Motor neuron (in vitro differentiated cells): ENCODE data around the gene MBD1. TPM values are rescaled to one million over a fixed set of nuclear protein-coding genes. Genes with fewer than 3 reads are reported as not detected.

ENCODE experiments used
- ATAC-seq, 8 experiments: fragments of 200-7000 bp; cut with Tn5 transposase; replicated peaks in 6 of 8; 2 replicates each; pipeline ENCODE4 v1.8.0; 2021; ENCODE audit warnings: mild to moderate bottlenecking in 8 of 8, moderate library complexity in 8 of 8
- H3K27ac ChIP-seq, 2 donors: fragments of 250-450 bp; sonication (Bioruptor Pico); 2 replicates each; pipeline ENCODE4 v1.9.0; 2021; ENCODE audit warnings: antibody characterized with exemption in 2 of 2, mild to moderate bottlenecking in 2 of 2, moderate library complexity in 1 of 2
- H3K4me1 ChIP-seq, 2 donors: fragments of 250-450 bp; sonication (Bioruptor Pico); replicated peaks in 1 of 2; 2 replicates each; pipeline ENCODE4 v1.6.1; 2021; ENCODE audit warnings: antibody characterized with exemption in 2 of 2, mild to moderate bottlenecking in 2 of 2, moderate library complexity in 1 of 2
- H3K4me3 ChIP-seq, 5 donors: fragments of 250-450 bp; sonication (Bioruptor Pico); 2 replicates each; pipeline ENCODE4 v1.9.0; 2021; ENCODE audit warnings: antibody characterized with exemption in 5 of 5, mild to moderate bottlenecking in 5 of 5, moderate library complexity in 4 of 5
- WGBS, 10 experiments: fragments of 450-650 bp; shearing (Covaris generic); methylation state at CpG; one replicate each; pipeline ENCODE4 v1.0.0; 2022; 5-methylcytosine and 5-hydroxymethylcytosine counted together
- in situ Hi-C, 9 experiments: fragments of 400-800 bp; cut with MboI; loops; one replicate each; pipeline ENCODE4 v1.15.0; 2021; ENCODE audit warnings: low sequenced_read_pairs in 9 of 9, low pct_unique_long_range_greater_than_20kb in 2 of 9; ENCODE audit not compliant: unreplicated experiment in 9 of 9
- total RNA-seq, 8 experiments: library from RNA; unstranded; fragments of 300-600 nt; gene quantifications; 2 replicates each; pipeline versions ENCODE4 v1.2.3 to v1.2.4, GENCODE V29; 2022

MBD1 gene
- total RNA-seq, 8 experiments from 2014 or later: 43.0 to 63.3 (median 54.7) TPM

- in situ Hi-C loops: loop anchor here in 1 of 9 experiments (25.0 kb wide), 1 partner anchor 158 kb away; no protein-coding TSS in a partner anchor
- peaks cover 15 to 17% of the 10 kb centered on the region in 2 donors for H3K4me1 ChIP-seq
- no peak for ATAC-seq
- H3K4me3 ChIP-seq: peak overlapping the region in 1 of 5 donors; percentile 81
- H3K27ac ChIP-seq: no peak overlapping the region
- 22 to 100% (median 83%) methylated on average over 1 to 7 of the region's 7 CpGs; no CpG with 5 or more reads in 2 of the 10 experiments for WGBS, 10 experiments
Measured at GRCh38 chr18:50279752-50280151, 1.6 kb downstream of the MBD1 start.

DNA sequence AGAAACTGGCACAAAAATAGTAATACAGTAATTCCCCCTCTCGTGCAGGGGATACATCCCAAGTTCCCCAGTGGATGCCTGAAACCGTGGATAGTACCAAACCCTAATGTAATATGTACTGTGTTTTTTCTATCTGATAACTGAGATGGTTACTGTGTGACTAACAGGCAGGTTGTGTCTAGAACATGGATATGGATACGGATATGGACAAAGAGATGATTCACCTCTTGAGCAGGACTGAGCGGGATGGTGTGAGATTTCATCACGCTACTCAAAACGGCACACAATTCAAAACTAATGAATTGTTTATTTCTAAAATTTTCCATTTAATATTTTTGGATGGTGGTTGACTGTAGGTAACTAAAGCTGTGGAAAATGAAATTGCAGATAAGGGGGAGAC lies 3.4 kb downstream of the MBD1 start:
- Histone ChIP-seq H3K4me3 (no peak overlapping the region), H3K27ac (no peak overlapping the region), H3K4me1 (peaks cover 15 to 17% of the 10 kb centered on the region in 2 donors)
- in situ Hi-C loops: loop anchor here in 1 of 9 experiments (25.0 kb wide), 1 partner anchor 159 kb away; no protein-coding TSS in a partner anchor
- peak in 2 of 8 experiments; percentile 14 to 28 for ATAC-seq
- WGBS, 10 experiments: 3 to 100% (median 88%) methylated on average over 1 to 6 of the region's 6 CpGs; no CpG with 5 or more reads in 2 of the 10 experiments

DNA sequence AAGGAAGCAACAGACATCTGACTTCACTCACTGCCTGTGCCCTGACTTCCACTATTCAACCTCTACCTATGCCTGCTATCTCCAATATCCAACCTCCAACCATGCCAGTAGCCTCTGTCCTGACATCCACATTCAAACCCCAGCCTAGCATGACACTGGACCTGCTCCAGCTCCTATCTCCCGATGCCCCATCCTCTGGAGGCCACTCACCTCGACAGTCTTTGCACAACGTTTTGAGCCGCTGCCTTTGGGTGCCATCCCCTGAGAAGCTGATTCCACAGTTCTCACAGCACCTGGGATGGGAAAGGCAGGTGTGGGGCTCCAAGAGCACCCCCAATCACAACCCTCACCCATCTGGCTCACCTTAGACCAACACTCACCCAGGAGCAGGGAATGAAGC lies 4.9 kb downstream of the MBD1 start:
- in situ Hi-C loops: loop anchor here in 1 of 9 experiments (25.0 kb wide), 1 partner anchor 161 kb away; no protein-coding TSS in a partner anchor
- 67 to 100% (median 88%) methylated on average over 1 to 4 of the region's 4 CpGs; no CpG with 5 or more reads in 4 of the 10 experiments for WGBS, 10 experiments
- H3K27ac ChIP-seq: no peak overlapping the region
- no peak overlapping the region for H3K4me3 ChIP-seq
- no peak for ATAC-seq
- peaks cover 12 to 13% of the 10 kb centered on the region in 2 donors for H3K4me1 ChIP-seq

DNA sequence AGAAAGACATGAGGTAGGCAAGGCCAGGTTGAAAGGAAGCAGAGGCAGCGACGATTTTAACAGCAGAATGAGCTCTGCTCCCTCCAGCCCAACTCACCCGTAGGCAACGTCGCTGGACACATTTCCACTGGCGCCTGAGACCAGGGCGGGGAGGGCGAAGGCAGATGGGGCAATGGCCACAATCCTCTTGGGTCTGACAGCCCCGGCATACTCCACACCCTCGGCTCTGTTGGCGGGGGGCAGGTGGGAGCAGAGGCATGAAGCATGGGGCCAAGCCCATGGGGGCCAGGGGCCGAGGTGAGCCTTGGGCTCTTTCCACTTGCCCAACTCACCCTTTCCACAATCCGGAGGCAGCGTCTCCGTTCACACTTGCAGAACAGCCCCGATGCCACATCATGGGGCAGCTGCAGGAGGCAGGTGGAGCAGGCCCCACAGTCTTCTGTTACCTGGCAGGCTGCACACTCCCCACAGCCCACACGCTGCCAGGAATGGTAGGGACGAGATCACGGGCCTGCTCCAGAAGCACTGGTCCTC lies 5.8 kb downstream of the MBD1 start:
- in situ Hi-C loops: loop anchor here in 1 of 9 experiments (25.0 kb wide), 1 partner anchor 162 kb away; no protein-coding TSS in a partner anchor
- Histone ChIP-seq H3K4me3 (no peak overlapping the region), H3K4me1 (peaks cover 11 to 13% of the 10 kb centered on the region in 2 donors), H3K27ac (no peak overlapping the region)
- ATAC-seq: peak in 3 of 8 experiments; percentile 8 to 19 (median 16)
- 93 to 100% (median 100%) methylated on average over 1 to 3 of the region's 19 CpGs; no CpG with 5 or more reads in 5 of the 10 experiments for WGBS, 10 experiments

- peak in 1 of 8 experiments; percentile 24 for ATAC-seq
- peaks cover 5 to 7% of the 10 kb centered on the region in 2 donors for H3K4me1 ChIP-seq
- no peak overlapping the region for H3K27ac ChIP-seq
- in situ Hi-C loops: loop anchor here in 1 of 9 experiments (25.0 kb wide), 1 partner anchor 162 kb away; no protein-coding TSS in a partner anchor
- no peak overlapping the region for H3K4me3 ChIP-seq
- WGBS, 10 experiments: 90 to 100% methylated on average over 1 to 2 of the region's 10 CpGs; no CpG with 5 or more reads in 8 of the 10 experiments
Measured at GRCh38 chr18:50274941-50275340, 6.4 kb downstream of the MBD1 start.

DNA sequence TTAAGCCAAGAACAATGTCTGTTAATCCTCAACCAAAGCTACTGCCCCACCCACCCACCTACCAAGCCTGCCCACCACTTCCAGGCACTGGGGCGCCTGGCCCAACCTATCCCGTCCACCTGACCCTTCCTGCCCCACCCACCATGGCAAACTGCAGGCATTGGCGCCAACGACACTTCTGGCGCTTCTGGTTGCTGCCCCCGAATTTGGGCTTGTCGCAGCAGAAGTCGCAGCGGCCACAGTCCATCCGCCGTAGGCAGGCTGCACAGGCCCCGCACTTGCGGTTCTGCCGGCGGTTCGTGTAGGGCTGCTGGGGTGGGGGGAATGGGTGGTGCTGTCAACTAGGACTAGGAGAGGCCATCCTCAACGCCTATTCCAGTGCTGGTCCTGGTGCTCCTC lies 7.3 kb downstream of the MBD1 start:
- Histone ChIP-seq H3K4me3 (no peak overlapping the region), H3K4me1 (peaks cover 0 to 3% of the 10 kb centered on the region in 2 donors), H3K27ac (no peak overlapping the region)
- in situ Hi-C loops: no loop called here
- no peak for ATAC-seq
- WGBS, 10 experiments: 97 to 100% methylated on average over 1 to 7 of the region's 17 CpGs; no CpG with 5 or more reads in 8 of the 10 experiments

DNA sequence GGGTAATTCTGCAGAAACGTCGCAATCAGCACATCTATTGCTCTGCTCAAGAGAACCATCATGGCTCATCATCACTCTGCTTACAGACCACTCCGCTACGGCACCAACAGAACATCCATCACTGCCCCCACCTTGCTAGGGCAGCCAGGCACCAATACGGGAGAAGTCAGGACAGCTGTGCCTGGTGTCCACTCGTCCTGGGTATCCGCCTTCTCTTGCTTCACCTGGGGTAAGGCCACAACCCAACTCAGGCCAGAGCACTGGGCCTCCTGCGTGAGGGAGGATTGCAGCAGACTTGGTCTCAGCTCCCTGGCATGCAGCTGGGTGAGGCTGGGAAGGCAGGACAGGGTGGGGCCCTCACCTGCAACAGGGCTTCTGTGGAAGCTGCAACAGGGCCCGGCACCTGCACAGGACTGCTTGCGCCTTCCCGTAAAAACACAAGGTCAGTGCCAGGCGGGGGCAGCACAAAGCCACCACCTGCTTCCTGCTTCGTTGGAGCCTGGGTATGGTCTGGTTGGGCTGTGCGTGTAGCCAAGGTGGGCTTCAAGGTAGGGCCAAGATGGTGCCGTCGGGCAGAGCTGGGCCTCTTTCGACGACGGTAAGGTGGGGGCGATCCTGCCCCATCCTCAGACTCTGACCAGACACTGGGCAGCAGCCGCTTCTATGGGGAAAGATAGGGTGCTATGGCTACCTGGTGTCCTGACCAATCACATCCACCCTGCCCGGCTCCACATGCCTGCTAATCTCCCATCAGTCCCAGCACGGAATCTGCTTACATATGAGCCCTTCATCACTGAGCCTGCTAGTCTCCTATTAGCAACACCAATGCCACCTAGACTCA lies 7.9 kb downstream of the MBD1 start:
- 90 to 100% (median 98%) methylated on average over 2 to 11 of the region's 23 CpGs; no CpG with 5 or more reads in 4 of the 10 experiments for WGBS, 10 experiments
- peak in 1 of 8 experiments; percentile 19 for ATAC-seq
- in situ Hi-C loops: no loop called here
- Histone ChIP-seq H3K27ac (no peak overlapping the region), H3K4me1 (no peaks in the 10 kb centered on the region), H3K4me3 (no peak overlapping the region)

- Histone ChIP-seq H3K4me1 (no peaks in the 10 kb centered on the region), H3K4me3 (no peak overlapping the region), H3K27ac (no peak overlapping the region)
- in situ Hi-C loops: no loop called here
- ATAC-seq: peak in 1 of 8 experiments; percentile 56
- 83 to 100% (median 90%) methylated on average over 1 to 4 of the region's 5 CpGs; no CpG with 5 or more reads in 7 of the 10 experiments for WGBS, 10 experiments
Measured at GRCh38 chr18:50272568-50272967, 8.8 kb downstream of the MBD1 start.

GRCh38 chr18:50268022-50268747 lies 13.1 kb downstream of the MBD1 start:
- in situ Hi-C loops: no loop called here
- no peak overlapping the region for H3K27ac ChIP-seq
- peak in 3 of 8 experiments; percentile 45 to 82 (median 65) for ATAC-seq
- no peak overlapping the region for H3K4me3 ChIP-seq
- H3K4me1 ChIP-seq: peaks cover 5 to 8% of the 10 kb centered on the region in 2 donors
- WGBS, 10 experiments: 6 to 79% (median 50%) methylated on average over 1 to 23 of the region's 56 CpGs; no CpG with 5 or more reads in 1 of the 10 experiments

GRCh38 chr18:50266248-50266704 lies 15.0 kb downstream of the MBD1 start, which contains the start of gene CFAP53:
TSS of gene CFAP53 (minus strand) at chr18:50266495. CDS start at chr18:50266404, 91 bp downstream.
- WGBS, 10 experiments: 0 to 20% (median 0%) methylated on average over 1 to 2 of the region's 37 CpGs; no CpG with 5 or more reads in 5 of the 10 experiments
- peak within 1 kb of the TSS; percentile 45 to 82 (median 65) for H3K4me3 ChIP-seq
- ATAC-seq: peak; percentile 75 to 100 (median 99)
- no peak within 1 kb of the TSS for H3K27ac ChIP-seq
- peaks cover 5 to 8% of the 10 kb centered on the region in 2 donors for H3K4me1 ChIP-seq
- in situ Hi-C loops: no loop called here

GRCh38 chr18:50262977-50263376 lies 18.3 kb downstream of the MBD1 start:
- in situ Hi-C loops: no loop called here
- peaks cover 5 to 8% of the 10 kb centered on the region in 2 donors for H3K4me1 ChIP-seq
- no peak overlapping the region for H3K4me3 ChIP-seq
- no peak overlapping the region for H3K27ac ChIP-seq
- ATAC-seq: no peak

GRCh38 chr18:50250935-50251334 lies 30.4 kb downstream of the MBD1 start:
- no peak overlapping the region for H3K27ac ChIP-seq
- H3K4me3 ChIP-seq: no peak overlapping the region
- H3K4me1 ChIP-seq: no peaks in the 10 kb centered on the region
- 20 to 93% (median 75%) methylated on average over 1 to 3 of the region's 3 CpGs; no CpG with 5 or more reads in 1 of the 10 experiments for WGBS, 10 experiments
- ATAC-seq: no peak
- in situ Hi-C loops: no loop called here
